Measurements from ENCODE around the gene MUC20. TPM values are rescaled to one million over a fixed set of nuclear protein-coding genes. Genes with fewer than 3 reads are reported as not detected.

The MUC20 gene
- total RNA-seq, 1 donor from 2014 or later: 0.17 TPM

DNA sequence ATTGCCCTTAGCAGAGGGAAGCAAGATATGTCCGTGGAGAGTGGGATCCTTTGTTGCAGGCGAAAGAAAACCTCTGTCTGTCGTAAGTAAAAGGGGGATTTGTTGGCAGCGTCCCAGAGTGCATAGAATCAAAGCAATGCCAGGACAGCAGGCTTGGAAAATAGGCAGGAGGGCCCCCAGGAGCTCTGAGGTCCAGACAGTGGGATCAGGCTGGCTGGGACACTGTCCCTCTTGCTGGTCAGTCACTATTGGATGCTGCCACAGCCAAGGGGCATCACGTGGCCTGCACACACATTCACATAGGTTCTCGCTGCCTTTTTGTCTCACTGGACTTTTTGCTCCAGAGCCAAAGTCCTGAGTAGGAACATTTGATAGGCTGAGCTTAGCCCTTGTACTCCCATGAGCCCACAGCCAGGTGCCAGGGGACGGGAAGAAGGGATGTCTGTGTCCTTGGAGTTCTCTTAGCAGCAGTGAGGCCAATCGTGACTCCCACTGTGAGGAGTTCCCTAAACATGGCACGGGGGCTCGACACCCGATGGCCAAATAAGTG lies 10.7 kb downstream of the MUC20 start:
- Mint-ChIP-seq H3K4me1 (peaks cover 23% of the 10 kb centered on the region), H3K9me3 (no peaks in the 10 kb centered on the region), H3K36me3 (peaks cover 1% of the 10 kb centered on the region), H3K27ac (peak overlapping the region; percentile 47), H3K4me3 (no peak overlapping the region), H3K27me3 (ENCODE audit: insufficient read depth, low read depth) (peaks cover 10% of the 10 kb centered on the region)
- Histone ChIP-seq H4K20me1 (ENCODE audit: low read depth) (no peaks in the 10 kb centered on the region), H2AFZ (replicated peaks) (no peak overlapping the region), H3F3A (ENCODE audit: low read depth) (no peaks in the 10 kb centered on the region), H3K4me2 (no peak overlapping the region), H3K27me3 (no peaks in the 10 kb centered on the region), H3K9ac (no peak overlapping the region), H3K4me3 (no peak overlapping the region), H3K4me1 (no peaks in the 10 kb centered on the region), H3K36me3 (no peaks in the 10 kb centered on the region), H3K27ac (no peak overlapping the region), H3K9me3 (ENCODE audit: low read depth) (no peaks in the 10 kb centered on the region), H3K79me2 (ENCODE audit: low read depth) (no peaks in the 10 kb centered on the region)
- no peak for TF ChIP-seq EZH2 (IDR thresholded peaks at IDR 0.05)
- TF ChIP-seq, protein P1, sequence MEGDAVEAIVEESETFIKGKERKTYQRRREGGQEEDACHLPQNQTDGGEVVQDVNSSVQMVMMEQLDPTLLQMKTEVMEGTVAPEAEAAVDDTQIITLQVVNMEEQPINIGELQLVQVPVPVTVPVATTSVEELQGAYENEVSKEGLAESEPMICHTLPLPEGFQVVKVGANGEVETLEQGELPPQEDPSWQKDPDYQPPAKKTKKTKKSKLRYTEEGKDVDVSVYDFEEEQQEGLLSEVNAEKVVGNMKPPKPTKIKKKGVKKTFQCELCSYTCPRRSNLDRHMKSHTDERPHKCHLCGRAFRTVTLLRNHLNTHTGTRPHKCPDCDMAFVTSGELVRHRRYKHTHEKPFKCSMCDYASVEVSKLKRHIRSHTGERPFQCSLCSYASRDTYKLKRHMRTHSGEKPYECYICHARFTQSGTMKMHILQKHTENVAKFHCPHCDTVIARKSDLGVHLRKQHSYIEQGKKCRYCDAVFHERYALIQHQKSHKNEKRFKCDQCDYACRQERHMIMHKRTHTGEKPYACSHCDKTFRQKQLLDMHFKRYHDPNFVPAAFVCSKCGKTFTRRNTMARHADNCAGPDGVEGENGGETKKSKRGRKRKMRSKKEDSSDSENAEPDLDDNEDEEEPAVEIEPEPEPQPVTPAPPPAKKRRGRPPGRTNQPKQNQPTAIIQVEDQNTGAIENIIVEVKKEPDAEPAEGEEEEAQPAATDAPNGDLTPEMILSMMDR (IDR thresholded peaks at IDR 0.05): no peak
- no peak for TF ChIP-seq EZH2phosphoT487 (IDR thresholded peaks at IDR 0.05)
- no peak for DNase-seq (ENCODE audit: low spot score)

DNA sequence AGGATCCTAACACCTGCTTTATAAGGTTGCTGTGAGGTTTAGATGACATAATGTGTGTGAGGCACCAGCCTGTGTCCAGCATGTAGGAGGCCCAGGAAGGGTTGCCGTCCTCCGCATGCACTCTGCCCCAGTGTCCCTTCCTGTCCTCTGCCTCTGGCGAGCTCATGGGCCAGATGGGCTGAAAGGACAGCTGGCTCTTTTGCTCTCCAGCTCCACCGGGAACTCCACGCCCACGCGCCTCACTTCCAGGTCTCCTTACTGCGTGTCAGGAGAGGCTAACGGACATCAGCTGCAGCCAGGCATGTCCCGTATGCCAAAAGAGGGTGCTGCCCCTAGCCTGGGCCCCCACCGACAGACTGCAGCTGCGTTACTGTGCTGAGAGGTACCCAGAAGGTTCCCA lies 12.2 kb downstream of the MUC20 start:
- Histone ChIP-seq H3K4me2 (no peak overlapping the region), H3F3A (ENCODE audit: low read depth) (no peaks in the 10 kb centered on the region), H3K79me2 (ENCODE audit: low read depth) (no peaks in the 10 kb centered on the region), H3K4me1 (no peaks in the 10 kb centered on the region), H2AFZ (replicated peaks) (peak overlapping the region; percentile 4), H3K9ac (no peak overlapping the region), H4K20me1 (ENCODE audit: low read depth) (no peaks in the 10 kb centered on the region), H3K36me3 (no peaks in the 10 kb centered on the region), H3K4me3 (no peak overlapping the region), H3K9me3 (ENCODE audit: low read depth) (no peaks in the 10 kb centered on the region), H3K27ac (no peak overlapping the region), H3K27me3 (no peaks in the 10 kb centered on the region)
- Mint-ChIP-seq H3K9me3 (no peaks in the 10 kb centered on the region), H3K27ac (peak overlapping the region; percentile 48), H3K4me3 (no peak overlapping the region), H3K36me3 (peaks cover 1% of the 10 kb centered on the region), H3K27me3 (ENCODE audit: insufficient read depth, low read depth) (peaks cover 4% of the 10 kb centered on the region), H3K4me1 (peaks cover 21% of the 10 kb centered on the region)
- TF ChIP-seq, protein P1 (IDR thresholded peaks at IDR 0.05): no peak
- TF ChIP-seq EZH2 (IDR thresholded peaks at IDR 0.05): no peak
- no peak for TF ChIP-seq EZH2phosphoT487 (IDR thresholded peaks at IDR 0.05)
- no peak for DNase-seq (ENCODE audit: low spot score)

DNA sequence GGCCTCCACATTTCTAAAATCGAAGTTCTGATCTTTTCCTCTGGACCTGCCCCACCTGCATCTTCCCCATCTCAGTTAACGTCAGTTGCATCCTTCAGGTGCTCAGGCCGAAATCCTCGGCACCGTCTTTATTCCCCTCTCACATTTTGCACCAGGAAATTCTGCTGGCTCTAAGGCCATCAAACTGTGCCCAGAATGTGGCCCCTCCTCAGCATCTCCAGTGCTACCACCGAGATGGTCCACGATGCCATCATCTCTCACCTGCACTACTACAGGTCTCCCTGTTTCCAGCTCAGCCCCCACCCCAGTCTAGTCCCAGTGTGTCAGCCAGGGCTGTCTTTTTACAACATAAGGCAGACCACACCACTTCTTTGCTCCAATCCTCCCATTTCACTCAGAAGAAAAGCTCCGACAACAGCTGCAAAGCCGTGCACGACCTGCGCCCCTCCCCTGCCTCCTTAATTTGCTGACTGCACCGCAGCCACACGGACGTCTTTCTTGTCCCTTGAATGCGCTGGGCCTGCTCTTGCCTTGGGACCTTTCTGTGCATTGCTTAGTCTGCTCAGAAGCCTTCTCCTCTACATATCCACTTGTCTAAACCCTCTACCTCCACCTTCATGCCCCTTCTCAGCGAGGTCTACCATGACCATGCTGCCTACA lies 14.4 kb downstream of the MUC20 start:
- peak overlapping the region; percentile 1 for H3K27ac Mint-ChIP-seq

More for the DNA sequence above, 14.4 kb downstream of the MUC20 start:
- Mint-ChIP-seq H3K4me1 (peaks cover 10% of the 10 kb centered on the region), H3K9me3 (no peaks in the 10 kb centered on the region), H3K36me3 (peaks cover 1% of the 10 kb centered on the region), H3K27me3 (ENCODE audit: insufficient read depth, low read depth) (peaks cover 3% of the 10 kb centered on the region), H3K4me3 (no peak overlapping the region)
- Histone ChIP-seq H3F3A (ENCODE audit: low read depth) (no peaks in the 10 kb centered on the region), H3K4me3 (no peak overlapping the region), H3K36me3 (no peaks in the 10 kb centered on the region), H3K4me1 (no peaks in the 10 kb centered on the region), H3K9ac (no peak overlapping the region), H3K79me2 (ENCODE audit: low read depth) (no peaks in the 10 kb centered on the region), H4K20me1 (ENCODE audit: low read depth) (no peaks in the 10 kb centered on the region), H3K4me2 (no peak overlapping the region), H3K27ac (no peak overlapping the region), H3K9me3 (ENCODE audit: low read depth) (no peaks in the 10 kb centered on the region), H2AFZ (replicated peaks) (no peak overlapping the region), H3K27me3 (no peaks in the 10 kb centered on the region)
- DNase-seq (ENCODE audit: low spot score): no peak
- TF ChIP-seq, protein P1 (IDR thresholded peaks at IDR 0.05): no peak
- no peak for TF ChIP-seq EZH2phosphoT487 (IDR thresholded peaks at IDR 0.05)
- no peak for TF ChIP-seq EZH2 (IDR thresholded peaks at IDR 0.05)
